ENCODE measurements around the gene TRAK1.

Gene TRAK1

DNA sequence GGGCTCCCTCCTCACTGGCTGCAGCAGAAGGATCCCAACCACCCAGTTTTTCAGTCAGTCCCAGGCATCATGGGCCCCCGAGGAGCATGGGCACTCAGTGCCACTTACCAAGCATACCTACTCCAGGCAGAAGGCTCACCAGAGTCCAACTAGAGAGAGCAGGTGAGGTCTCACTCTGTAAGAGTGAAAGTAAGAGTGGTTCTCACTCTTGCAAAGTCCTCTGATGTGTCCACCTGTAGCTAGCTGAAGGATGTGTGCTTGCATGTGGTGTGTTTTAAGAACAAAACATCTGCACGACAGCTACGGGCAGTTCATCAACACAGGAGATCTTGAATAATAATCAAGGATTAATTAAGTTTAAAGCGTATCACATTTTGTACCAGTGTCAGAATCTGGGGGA lies 125.1 kb downstream of the TRAK1 start:
- no peak for DNase-seq

DNA sequence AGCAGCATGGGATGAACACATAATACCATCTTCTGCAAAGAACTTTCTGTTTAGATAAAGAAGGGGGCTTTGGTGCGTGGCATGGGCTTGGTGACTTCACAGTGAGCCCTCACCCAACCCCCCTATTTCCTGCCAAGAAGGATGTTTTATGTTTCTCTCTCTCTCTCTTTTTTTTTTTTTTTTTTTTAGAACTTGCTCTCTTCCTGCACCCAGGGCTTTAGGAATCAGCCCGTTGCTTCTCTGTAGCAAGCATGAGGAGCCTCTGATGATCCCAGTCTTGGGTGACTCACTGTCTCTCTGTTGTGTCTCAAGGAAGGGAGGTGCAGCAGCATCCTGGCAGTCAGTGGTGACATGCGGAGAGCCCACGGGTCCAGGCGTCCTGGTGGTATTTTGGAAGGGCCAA lies 125.8 kb downstream of the TRAK1 start:
- DNase-seq: no peak

GRCh38 chr3:42220436-42221121 lies 129.4 kb downstream of the TRAK1 start:
- DNase-seq: no peak

GRCh38 chr3:42222942-42223693 lies 132.0 kb downstream of the TRAK1 start:
- DNase-seq: no peak

DNA sequence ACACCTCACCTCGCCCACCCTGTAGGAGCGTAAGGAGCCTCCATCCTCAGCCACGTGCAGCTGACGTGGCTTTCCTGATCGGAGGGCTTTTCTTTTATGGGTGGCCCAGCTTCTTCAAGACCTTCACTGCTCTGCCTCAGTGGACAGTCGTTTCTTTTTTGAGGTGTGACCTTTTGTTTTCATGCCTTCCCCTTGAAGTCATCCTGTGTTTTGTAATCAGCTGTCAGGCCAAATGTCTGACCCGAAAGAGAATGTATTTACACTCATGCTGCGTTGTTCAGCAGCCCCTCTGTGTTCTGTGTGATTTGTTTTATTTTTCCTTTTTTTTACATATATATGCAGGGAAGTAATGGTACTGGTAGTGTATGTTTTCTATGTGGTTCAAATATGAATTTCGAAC lies 133.0 kb downstream of the TRAK1 start:
- no peak for DNase-seq

DNA sequence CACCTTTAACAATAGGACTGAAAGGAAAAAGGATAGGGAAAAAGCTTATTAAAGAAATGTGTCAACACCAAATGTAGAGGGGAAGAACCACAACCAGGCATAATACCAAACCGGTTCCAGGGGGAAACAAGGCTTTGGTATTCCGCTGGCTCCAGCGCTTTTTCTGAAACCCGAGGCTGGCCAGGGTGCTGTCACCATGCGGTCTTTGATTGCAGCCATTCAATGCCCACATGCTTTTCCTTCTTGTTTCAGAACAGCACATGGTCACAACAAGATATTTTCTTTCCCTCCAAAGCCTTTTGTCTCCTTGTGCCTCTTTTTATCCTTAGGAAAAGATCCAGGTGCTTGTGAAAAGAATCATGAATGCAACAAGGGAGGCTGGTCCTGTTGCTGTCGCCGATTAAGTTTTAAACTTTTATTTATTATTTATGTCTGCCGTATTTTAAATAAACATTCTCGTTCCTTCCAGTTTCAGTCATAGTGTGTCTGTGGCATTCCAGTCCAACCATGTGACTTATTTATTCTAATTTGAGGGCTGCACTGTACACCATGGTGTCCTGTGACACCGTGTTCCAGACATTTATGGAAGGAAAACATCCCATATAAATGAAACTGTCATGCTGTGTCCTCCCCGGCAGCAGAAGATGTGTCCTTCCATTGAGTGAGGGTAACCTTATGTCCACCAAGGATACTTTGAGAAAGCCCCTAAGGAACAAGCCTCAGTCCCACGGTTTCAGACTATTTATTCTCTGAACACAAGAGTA lies 133.7 kb downstream of the TRAK1 start:
- no peak for DNase-seq

DNA sequence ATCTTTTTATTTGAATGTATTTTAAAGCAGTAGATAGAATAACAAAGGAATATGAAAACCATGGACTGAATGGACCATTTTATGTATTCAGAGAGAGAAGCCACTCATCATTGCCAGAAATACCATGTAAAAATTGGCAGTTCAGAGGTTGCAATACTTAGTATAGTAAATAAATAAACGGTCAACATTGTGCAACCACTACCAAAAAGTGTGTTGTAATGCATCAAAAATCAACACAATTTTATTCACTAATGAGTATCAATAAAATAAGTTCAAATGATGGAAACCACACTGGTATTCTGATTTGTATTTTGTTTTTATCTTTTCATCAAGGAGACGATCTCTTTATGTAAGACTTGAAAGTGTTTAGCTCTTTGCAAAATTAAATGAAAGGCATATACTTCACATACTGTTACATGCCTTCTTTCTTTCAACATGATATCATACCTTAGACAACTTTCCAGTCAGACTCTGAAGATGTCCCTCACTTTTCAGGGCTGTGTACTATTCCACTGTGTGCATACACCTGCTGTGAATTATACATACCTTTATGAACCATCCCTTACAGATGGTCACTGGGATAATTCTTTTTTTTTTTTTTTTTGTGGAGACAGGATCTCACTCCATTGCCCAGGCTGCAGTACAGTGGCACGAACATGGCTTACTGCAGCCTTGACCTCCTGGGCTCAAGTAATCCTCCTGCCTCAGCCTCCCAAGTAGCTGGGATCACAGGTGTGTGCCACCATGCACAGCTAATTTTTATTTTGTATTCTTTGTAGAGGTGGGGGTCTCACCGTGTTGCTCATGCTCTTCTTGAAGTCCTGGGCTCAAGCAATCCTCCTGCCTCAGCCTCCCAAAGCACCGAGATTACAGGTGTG lies 134.6 kb downstream of the TRAK1 start:
- no peak for DNase-seq

DNA sequence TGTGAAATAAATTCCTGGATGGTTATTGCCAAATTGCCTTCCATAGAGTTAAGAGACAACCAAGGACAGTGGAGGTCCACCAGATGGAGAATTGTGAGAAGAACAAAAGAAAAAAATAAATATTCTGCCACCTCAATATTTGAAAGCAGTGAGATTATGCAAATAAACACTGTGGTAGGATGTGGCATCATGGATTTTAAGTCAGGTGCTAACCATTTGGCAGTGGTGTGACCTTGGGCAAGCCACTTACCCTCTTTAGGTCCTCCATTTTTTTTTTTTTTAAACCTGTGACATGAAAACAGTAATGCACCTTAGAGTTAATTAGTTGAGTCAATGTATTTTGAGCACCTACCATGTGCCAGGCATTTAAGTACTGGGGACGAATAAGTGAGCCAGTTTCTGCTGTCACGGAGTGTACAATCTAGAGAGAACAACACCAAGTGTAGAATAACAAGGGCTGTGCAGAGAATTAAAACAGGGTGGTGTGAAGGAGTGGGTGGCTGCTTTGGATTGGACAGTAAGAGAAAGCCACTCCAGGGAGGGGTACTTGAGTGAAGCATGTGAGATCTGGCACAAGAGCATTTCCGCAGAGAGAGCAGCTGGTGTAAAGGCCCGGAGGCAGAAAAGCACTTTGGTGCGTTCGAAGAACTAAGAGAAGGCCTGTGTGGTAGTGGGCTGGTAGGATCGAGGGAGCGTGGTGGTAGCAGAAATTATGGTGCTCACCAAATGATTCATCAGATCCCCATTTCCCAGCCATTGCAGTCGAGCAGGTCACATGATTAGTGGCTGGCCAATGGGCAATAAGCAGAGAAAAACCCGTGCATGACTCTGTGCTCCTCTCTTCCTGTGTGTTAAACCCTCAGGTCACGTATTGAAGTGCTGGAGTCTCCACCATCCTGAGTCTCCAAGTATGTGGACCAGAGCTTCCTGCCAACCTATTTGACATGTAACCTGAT lies 135.6 kb downstream of the TRAK1 start:
- DNase-seq: no peak

- no peak for DNase-seq
Observed at GRCh38 chr3:42228796-42229195, 137.6 kb downstream of the TRAK1 start.

GRCh38 chr3:42229266-42229941 lies 138.2 kb downstream of the TRAK1 start:
- no peak for DNase-seq

GRCh38 chr3:42229942-42230688 lies 139.0 kb downstream of the TRAK1 start:
- DNase-seq: no peak

- no peak for DNase-seq
Observed at GRCh38 chr3:42230860-42231259, 139.7 kb downstream of the TRAK1 start.

DNA sequence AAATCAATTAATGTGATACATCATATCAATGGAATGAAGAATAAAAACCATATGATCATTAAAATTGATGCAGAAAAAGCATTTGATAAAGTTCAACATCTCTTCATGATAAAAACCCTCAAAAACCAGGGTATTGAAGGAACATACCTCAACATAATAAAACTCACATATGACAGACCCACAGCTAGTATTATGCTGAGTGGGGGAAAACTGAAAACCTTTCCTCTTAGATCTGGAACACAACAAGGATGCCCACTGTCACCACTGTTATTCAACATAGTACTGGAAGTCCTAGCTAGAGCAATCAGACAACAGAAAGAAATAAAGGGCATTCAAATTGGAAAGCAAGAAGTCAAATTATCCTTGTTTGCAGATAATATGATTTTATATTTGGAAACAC lies 144.4 kb downstream of the TRAK1 start:
- no peak for DNase-seq

GRCh38 chr3:42236611-42237010 lies 145.5 kb downstream of the TRAK1 start:
- DNase-seq: no peak

DNA sequence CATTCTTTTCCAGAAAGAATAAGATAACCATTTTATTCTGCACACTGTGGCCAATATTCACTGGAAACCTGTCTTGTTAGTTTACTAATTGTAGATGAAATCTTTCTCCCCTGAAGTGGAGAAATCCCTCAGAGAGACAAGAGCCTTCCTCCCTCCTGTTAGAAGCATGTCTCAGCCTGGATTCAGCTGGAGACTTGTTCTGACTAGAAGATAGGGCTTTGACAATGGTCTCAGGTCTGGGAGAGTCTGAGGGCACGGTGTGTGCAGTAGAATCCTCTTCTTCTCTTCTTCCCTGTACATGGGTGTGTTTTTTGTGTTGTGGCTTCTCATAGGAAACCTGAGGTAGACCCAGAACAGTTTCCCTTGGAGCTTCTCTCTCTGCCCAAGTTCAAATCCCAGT lies 154.9 kb downstream of the TRAK1 start:
- DNase-seq: no peak

DNA sequence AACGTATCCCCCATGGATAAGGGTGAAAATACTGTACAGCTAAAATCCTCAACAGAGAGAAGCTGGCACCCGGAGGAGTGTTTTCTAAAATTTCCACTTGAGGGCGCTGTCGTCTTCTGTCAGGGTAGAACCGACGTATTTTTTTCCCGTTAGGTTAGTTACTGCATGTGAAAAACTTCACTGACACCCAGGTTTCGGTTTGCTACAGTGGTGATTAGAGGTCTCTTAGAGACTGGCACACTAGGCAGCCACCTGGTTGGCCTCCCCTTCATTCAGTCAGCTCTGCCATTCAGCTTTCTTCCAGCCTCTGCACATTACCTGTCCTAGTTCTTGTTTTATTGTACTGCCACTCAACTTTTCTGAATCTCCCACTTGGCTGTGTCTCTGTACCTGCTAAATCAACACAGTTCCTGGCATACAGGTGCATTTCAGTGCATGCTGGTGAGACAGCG lies 156.4 kb downstream of the TRAK1 start:
- peak; percentile 77 for DNase-seq

GRCh38 chr3:42250761-42251160 lies 159.6 kb downstream of the TRAK1 start:
- DNase-seq: no peak

GRCh38 chr3:42254566-42254965 lies 163.4 kb downstream of the TRAK1 start:
- no peak for DNase-seq

GRCh38 chr3:42256135-42256819 lies 165.1 kb downstream of the TRAK1 start:
- DNase-seq: no peak

GRCh38 chr3:42257007-42257406 lies 165.8 kb downstream of the TRAK1 start:
- DNase-seq: no peak

All from activated effector memory CD4-positive, alpha-beta T cell treated with anti-CD3 and anti-CD28 coated beads, Interleukin-2, amount 50 U/mL, for 16 hours (primary cell).